D721Med (cell line): ENCODE data around the gene PIGT.

ENCODE experiments used
- DNase-seq: peaks from one replicate; pipeline ENCODE4 v3.0.0; 2011; ENCODE audit warnings: low spot score; ENCODE audit not compliant: insufficient read length
- FAIRE-seq: peaks from 2 replicates; lab custom pipeline; 2011; peaks lifted over from hg19 to GRCh38; lab: Jason Lieb, UNC
- TF ChIP-seq, protein P1 (sequence below): IDR thresholded peaks from 2 replicates; pipeline ENCODE4 v1.5.1; 2012; ENCODE audit warnings: mild to moderate bottlenecking, control low read depth; ENCODE audit not compliant: insufficient read depth; ENCODE audit errors: missing control alignments

PIGT gene

DNA sequence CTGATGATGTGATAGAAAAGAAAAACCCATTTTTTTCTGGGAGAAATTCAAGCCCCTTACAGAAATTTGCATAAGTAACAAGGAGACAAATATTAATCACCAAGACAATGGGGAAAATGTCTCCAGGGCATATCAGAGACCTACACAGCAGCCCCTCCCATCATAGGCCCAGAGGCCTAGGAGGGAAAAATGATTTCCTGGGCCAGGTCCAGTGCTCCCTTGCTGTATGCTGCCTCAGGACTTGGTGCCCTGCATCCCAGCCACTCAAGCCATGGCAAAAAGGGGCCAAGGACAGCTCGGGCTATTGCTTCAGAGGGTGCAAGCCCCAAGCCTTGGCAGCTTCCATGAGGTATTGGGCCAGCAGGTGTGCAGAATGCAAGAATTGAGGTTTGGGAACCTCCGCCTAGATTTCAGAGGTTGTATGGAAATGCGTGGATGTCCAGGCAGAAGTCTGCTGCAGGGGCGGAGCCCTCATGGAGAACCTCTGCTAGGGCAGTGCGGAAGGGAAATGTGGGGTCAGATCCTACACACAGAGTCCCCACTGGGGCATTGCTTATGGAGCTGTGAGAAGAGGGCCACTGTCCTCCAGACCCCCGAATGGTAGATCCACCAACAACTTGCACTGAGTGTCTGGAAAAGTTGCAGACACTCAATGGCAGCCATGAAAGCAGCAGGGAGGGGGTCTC is 15.5 kb upstream of the PIGT start:
- no peak for FAIRE-seq
- no peak for DNase-seq
- TF ChIP-seq, protein P1, sequence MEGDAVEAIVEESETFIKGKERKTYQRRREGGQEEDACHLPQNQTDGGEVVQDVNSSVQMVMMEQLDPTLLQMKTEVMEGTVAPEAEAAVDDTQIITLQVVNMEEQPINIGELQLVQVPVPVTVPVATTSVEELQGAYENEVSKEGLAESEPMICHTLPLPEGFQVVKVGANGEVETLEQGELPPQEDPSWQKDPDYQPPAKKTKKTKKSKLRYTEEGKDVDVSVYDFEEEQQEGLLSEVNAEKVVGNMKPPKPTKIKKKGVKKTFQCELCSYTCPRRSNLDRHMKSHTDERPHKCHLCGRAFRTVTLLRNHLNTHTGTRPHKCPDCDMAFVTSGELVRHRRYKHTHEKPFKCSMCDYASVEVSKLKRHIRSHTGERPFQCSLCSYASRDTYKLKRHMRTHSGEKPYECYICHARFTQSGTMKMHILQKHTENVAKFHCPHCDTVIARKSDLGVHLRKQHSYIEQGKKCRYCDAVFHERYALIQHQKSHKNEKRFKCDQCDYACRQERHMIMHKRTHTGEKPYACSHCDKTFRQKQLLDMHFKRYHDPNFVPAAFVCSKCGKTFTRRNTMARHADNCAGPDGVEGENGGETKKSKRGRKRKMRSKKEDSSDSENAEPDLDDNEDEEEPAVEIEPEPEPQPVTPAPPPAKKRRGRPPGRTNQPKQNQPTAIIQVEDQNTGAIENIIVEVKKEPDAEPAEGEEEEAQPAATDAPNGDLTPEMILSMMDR: no peak

DNA sequence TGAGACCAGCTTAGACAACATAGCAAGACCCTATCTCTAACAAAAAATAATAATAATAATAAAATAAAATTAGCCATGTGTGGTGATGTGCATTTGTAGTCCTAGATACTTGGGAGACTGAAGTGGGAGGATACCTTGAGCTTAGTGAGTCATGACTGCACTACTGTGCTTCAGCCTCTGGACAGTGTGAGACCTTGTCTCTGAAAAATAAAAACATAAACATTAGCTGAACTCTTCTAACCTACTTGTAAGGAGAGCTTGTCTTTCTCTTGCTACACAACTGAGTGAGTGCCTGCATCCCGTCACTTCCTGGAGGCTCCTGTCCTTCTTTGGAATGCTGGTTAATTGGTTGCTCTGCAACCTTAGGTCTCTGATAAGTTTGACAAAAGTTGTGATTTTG is 13.0 kb upstream of the PIGT start:
- TF ChIP-seq, protein P1: no peak
- no peak for FAIRE-seq

DNA sequence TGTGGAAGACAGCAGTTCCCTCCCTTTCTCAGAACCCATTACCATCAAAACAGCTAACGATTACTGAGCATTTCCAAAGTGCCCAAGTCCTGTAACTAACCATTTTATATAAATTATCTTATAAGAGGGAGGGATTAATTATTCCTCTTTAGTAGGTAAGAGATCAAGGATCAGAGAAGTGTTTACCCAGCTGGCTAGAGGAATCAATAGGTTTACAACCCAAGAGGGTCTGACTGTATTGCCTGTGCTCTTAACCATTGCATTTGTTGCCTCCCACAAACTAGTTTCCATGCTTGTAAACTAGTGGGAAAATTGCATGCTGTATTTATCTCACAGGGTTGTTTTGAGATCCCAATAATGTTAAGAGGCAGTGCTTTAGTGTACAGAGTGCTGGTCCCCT is 11.5 kb upstream of the PIGT start:
- DNase-seq (no peak), FAIRE-seq (no peak)
- TF ChIP-seq, protein P1: no peak

More for the DNA sequence above, 13.0 kb upstream of the PIGT start:
- DNase-seq: no peak

DNA sequence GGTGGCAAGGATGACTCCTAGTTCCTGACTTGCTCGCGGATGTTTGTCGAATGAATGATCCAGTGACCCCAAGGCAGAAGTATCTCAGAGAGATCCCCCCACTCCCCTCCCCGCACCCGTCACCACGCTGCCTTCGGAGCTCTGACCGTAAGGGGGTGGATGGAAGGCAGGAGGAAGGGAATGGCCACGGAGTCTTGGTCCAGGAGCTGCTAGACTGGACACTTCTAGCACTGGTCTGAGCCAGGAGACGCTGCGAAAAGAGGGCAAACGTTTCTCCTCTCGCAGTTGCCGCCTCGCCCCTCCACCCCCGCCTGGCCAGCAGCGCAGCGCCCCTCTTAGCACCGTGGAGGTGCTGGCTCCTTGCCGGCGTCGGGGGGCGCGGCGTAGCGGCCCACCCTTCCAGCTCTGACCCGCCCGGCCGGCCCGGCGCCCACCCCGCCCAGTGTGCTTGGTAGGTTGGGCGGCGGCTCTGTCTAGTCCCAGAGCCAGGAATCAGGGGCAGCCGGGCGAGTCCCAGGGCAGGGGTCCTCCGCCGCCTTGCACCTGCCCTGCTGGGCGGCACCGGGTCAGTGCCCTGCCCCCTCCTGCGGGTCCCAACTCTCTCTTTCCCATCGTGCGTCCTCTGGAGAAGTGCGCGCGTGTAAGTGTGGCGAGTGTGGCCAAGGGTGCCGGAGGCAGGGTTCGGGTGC is 10.2 kb upstream of the PIGT start:
- FAIRE-seq (no peak), DNase-seq (no peak)
- TF ChIP-seq, protein P1: no peak

DNA sequence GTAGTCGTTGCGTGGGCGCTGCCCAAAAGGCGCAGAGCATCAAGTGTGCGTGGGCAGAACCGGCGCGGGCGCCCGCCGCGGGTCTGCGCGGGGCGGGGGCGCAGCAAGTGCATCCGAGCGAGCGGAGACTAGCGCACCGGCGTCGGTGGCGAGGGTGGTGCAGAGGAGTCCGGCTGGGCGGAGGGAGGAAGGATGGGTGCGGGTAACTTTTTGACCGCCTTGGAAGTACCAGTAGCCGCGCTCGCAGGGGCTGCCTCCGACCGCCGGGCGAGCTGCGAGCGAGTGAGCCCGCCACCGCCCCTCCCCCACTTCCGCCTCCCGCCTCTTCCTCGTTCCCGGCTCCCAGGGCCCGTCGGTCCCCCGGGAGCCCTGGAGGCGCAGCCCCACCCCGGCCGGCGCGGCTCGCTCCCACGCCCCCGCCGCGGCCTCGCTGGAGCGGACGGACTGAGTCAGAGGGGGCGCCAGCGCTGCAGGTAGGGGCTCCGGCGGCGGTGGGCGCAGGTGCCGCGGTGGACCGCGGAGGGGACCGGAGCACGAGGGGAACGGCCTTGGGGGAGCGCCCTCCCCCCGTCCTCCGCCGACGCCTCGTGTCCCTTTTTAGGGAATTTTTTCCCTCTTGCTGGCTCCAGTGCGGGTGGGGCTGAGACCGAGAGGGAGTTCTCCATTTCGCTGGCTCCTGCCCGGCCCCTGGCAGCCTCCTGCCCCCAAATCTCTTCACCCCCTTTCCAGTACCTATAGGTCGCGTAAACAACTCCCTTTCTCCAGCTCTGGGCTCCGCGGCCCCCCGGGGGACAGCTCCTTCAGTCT is 9.5 kb upstream of the PIGT start:
- TF ChIP-seq, protein P1: peak; percentile 7
- FAIRE-seq (no peak), DNase-seq (peak; percentile 60)

DNA sequence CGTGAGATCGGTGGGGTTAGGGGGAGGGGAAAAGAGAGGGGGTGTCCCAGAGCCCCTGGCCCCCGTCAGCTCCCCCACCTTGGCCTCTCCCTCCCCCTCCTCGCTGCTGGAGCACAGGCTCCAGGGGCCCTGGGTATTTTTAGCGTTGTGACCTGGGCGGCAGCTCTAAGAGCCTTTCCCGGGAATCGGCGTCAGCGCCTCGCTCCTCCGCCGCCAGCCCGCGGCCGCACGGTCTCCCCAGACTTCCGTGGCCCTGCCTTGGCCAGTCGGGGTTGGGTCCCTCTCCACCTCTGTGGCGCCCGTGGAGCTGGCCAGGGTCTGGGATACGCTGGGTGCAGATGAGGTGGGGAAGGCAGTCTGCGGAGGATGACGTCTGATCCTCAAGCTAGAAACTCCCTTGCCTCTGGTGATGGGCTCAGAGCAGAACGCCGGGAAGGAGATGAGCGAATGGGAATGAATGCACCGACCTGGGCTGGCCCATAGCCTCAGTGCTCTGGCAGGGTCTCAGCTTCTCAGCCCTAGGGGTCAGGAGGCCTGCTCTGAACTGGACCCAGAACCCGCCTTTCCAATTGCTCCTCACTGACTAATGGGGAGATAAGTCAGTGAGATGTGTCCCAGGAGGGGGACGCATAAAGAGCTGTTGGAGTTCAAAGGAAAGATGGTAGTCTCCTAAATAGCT is 8.7 kb upstream of the PIGT start:
- DNase-seq (peak; percentile 38), FAIRE-seq (no peak)

More for the DNA sequence above, 8.7 kb upstream of the PIGT start:
- TF ChIP-seq, protein P1: no peak
